A549 (cell line): Measurements from ENCODE around the gene NANOS2. TPM values are rescaled to one million over a fixed set of nuclear protein-coding genes. Genes with fewer than 3 reads are reported as not detected.

Source experiments
- ATAC-seq, 2 experiments: fragments of 200-7000 bp in 1 of 2; fragments of >200 bp in 1 of 2; cut with Nextera tagmentation in 1 of 2; cut with Tn5 transposase in 1 of 2; 3 replicates each; pipeline versions ENCODE4 v1.8.0 to v1.9.1; 2018 to 2020; ENCODE audit warnings: mild to moderate bottlenecking in 1 of 2, moderate library complexity in 1 of 2
- CTCF ChIA-PET: fragments of 300-600 bp; sonication (Branson Sonifier 250); formaldehyde crosslinking; extraction: SDS; loops from one replicate; lab custom pipeline; 2021; ENCODE audit warnings: antibody characterized with exemption, inconsistent platforms; lab: Yijun Ruan, JAX
- POLR2A ChIA-PET: fragments of 350-600 bp; formaldehyde crosslinking; extraction: SDS; loops from one replicate; lab custom pipeline; 2021; ENCODE audit warnings: antibody characterized with exemption, inconsistent platforms; lab: Yijun Ruan, JAX
- DNase-seq, 2 experiments: peaks; one replicate each; pipeline versions ENCODE4 v3.0.0 to v3.0.0-alpha.2; 2011 to 2016; ENCODE audit warnings: low read depth in 1 of 2, low spot score in 1 of 2
- FAIRE-seq: peaks from 2 replicates; lab custom pipeline; 2011; peaks lifted over from hg19 to GRCh38; lab: Jason Lieb, UNC
- H3K27ac ChIP-seq, 2 experiments: fragments of >200 bp; sonication (Bioruptor Twin); formaldehyde crosslinking; 3 replicates each; pipeline ENCODE4 v1.5.1; 2016 to 2017
- H3K4me1 ChIP-seq: fragments of >200 bp; sonication (Bioruptor Twin); formaldehyde crosslinking; 3 replicates; pipeline ENCODE4 v1.6.1; 2016
- H3K4me2 ChIP-seq: fragments of >200 bp; sonication (Bioruptor Twin); formaldehyde crosslinking; 3 replicates; pipeline ENCODE4 v1.6.1; 2016
- H3K4me3 ChIP-seq: fragments of >200 bp; sonication (Bioruptor Twin); formaldehyde crosslinking; 3 replicates; pipeline ENCODE4 v1.5.1; 2016
- H3K9me3 ChIP-seq: fragments of >200 bp; sonication (Bioruptor Twin); formaldehyde crosslinking; 3 replicates; pipeline ENCODE4 v1.6.1; 2016
- CBX2 ChIP-seq: fragments of 200-600 bp; sonication (generic); IDR thresholded peaks from 2 replicates; pipeline ENCODE4 v1.6.1; 2016; ENCODE audit warnings: low read depth, mild to moderate bottlenecking, borderline replicate concordance
- CHD4 ChIP-seq: fragments of 200-600 bp; sonication (generic); IDR thresholded peaks from 2 replicates; pipeline ENCODE4 v1.6.1; 2016; ENCODE audit warnings: antibody characterized with exemption, mild to moderate bottlenecking, borderline replicate concordance
- CTCF ChIP-seq: fragments of >200 bp; sonication (Bioruptor Twin); formaldehyde crosslinking; IDR thresholded peaks from 3 replicates; pipeline ENCODE4 v1.5.1; 2016
- EHF ChIP-seq: fragments of 250-450 bp; sonication (Bioruptor Pico); IDR thresholded peaks from 2 replicates; pipeline ENCODE4 v1.5.0; 2020; ENCODE audit warnings: mild to moderate bottlenecking
- ESRRA ChIP-seq: fragments of 150-350 bp; IDR thresholded peaks from 2 replicates; pipeline ENCODE4 v1.6.1; 2014; ENCODE audit warnings: mild to moderate bottlenecking, low read length, borderline replicate concordance
- FOSB ChIP-seq: fragments of 250-450 bp; sonication (Bioruptor Pico); IDR thresholded peaks from 2 replicates; pipeline ENCODE4 v1.5.0; 2020; ENCODE audit warnings: mild to moderate bottlenecking, moderate library complexity
- FOSL2 ChIP-seq, 2 experiments: fragments of 450-650 bp in 1 of 2; fragments of >200 bp in 1 of 2; sonication (Bioruptor Twin) in 1 of 2; formaldehyde crosslinking; IDR thresholded peaks; 2 replicates each; pipeline versions ENCODE4 v1.5.0 to v1.6.1; 2016 to 2020; ENCODE audit warnings: mild to moderate bottlenecking in 1 of 2, moderate library complexity in 1 of 2
- FOXS1 ChIP-seq: fragments of 250-450 bp; sonication (Bioruptor Pico); IDR thresholded peaks from 2 replicates; pipeline ENCODE4 v1.5.0; 2020; ENCODE audit warnings: mild to moderate bottlenecking, moderate library complexity
- GATA3 ChIP-seq: IDR thresholded peaks from 2 replicates; pipeline ENCODE4 v1.6.1; 2012; ENCODE audit warnings: borderline replicate concordance
- HEYL ChIP-seq: fragments of 250-450 bp; sonication (Bioruptor Pico); IDR thresholded peaks from 2 replicates; pipeline ENCODE4 v1.8.0; 2021; ENCODE audit warnings: mild to moderate bottlenecking, moderate library complexity
- HOXA7 ChIP-seq: fragments of 250-450 bp; sonication (Bioruptor Pico); IDR thresholded peaks from 2 replicates; pipeline ENCODE4 v1.5.0; 2020; ENCODE audit warnings: mild to moderate bottlenecking, moderate library complexity
- HOXB13 ChIP-seq: fragments of 250-450 bp; sonication (Bioruptor Pico); IDR thresholded peaks from 2 replicates; pipeline ENCODE4 v1.5.0; 2020; ENCODE audit warnings: low read depth, mild to moderate bottlenecking, moderate library complexity
- JUN ChIP-seq, 2 experiments: fragments of >200 bp; sonication (Bioruptor Twin); formaldehyde crosslinking; IDR thresholded peaks; 2 replicates in 1 of 2; 3 replicates in 1 of 2; pipeline ENCODE4 v1.6.1; 2016 to 2017
- JUNB ChIP-seq: fragments of >200 bp; sonication (Bioruptor Twin); formaldehyde crosslinking; IDR thresholded peaks from 2 replicates; pipeline ENCODE4 v1.6.1; 2016
- MAFK ChIP-seq: fragments of 450-650 bp; IDR thresholded peaks from 2 replicates; pipeline ENCODE4 v1.6.1; 2014; ENCODE audit not compliant: partially characterized antibody
- MAZ ChIP-seq: fragments of 150-350 bp; IDR thresholded peaks from 2 replicates; pipeline ENCODE4 v1.6.1; 2014; ENCODE audit warnings: antibody characterized with exemption, low read depth, low read length, borderline replicate concordance
- MYC ChIP-seq: IDR thresholded peaks from 2 replicates; pipeline ENCODE4 v1.6.1; 2012; ENCODE audit warnings: mild to moderate bottlenecking, inconsistent platforms, low read length, improper control_type of control experiment, borderline replicate concordance
- NFE2L2 ChIP-seq: fragments of 150-350 bp; conservative IDR thresholded peaks from 2 replicates; pipeline ENCODE4 v1.6.1; 2014; ENCODE audit warnings: low read length
- NR3C1 ChIP-seq: fragments of >200 bp; sonication (Bioruptor Twin); formaldehyde crosslinking; IDR thresholded peaks from 3 replicates; pipeline ENCODE4 v1.6.1; 2017
- POLR2A ChIP-seq: IDR thresholded peaks from 2 replicates; pipeline ENCODE4 v1.6.1; 2012; ENCODE audit warnings: mild to moderate bottlenecking, low read length
- POLR2AphosphoS2 ChIP-seq: conservative IDR thresholded peaks from 2 replicates; pipeline ENCODE4 v1.6.1; 2012; ENCODE audit warnings: low read length, improper control_type of control experiment, inconsistent platforms
- RCOR1 ChIP-seq: fragments of 150-350 bp; IDR thresholded peaks from 2 replicates; pipeline ENCODE4 v1.6.1; 2014; ENCODE audit warnings: antibody characterized with exemption, low read length, low read depth
- RFX5 ChIP-seq: fragments of 450-650 bp; IDR thresholded peaks from 2 replicates; pipeline ENCODE4 v1.7.1; 2014; ENCODE audit warnings: antibody characterized with exemption, mild to moderate bottlenecking, moderate library complexity
- RNF2 ChIP-seq: fragments of 200-600 bp; sonication (generic); IDR thresholded peaks from 2 replicates; pipeline ENCODE4 v1.6.1; 2016; ENCODE audit warnings: low read depth, mild to moderate bottlenecking, antibody characterized with exemption, moderate library complexity, borderline replicate concordance
- SMC3 ChIP-seq: fragments of >200 bp; sonication (Bioruptor Twin); formaldehyde crosslinking; IDR thresholded peaks from 3 replicates; pipeline ENCODE4 v1.6.1; 2018; ENCODE audit warnings: inconsistent platforms
- SREBF2 ChIP-seq: fragments of 450-650 bp; IDR thresholded peaks from 2 replicates; pipeline ENCODE4 v1.6.1; 2014; ENCODE audit warnings: mild to moderate bottlenecking, moderate library complexity
- TFCP2L1 ChIP-seq: fragments of 250-450 bp; sonication (Bioruptor Pico); IDR thresholded peaks from 2 replicates; pipeline ENCODE4 v1.5.0; 2021; ENCODE audit warnings: mild to moderate bottlenecking
- ZC3H11A ChIP-seq: fragments of 450-650 bp; IDR thresholded peaks from 2 replicates; pipeline ENCODE4 v1.6.1; 2014; ENCODE audit warnings: antibody characterized with exemption, mild to moderate bottlenecking
- ZSCAN20 ChIP-seq: fragments of 250-450 bp; sonication (Bioruptor Pico); IDR thresholded peaks from 2 replicates; pipeline ENCODE4 v1.8.0; 2022; ENCODE audit warnings: mild to moderate bottlenecking, moderate library complexity
- WGBS: methylation state at CpG from one replicate; pipeline ENCODE4 v1.1.6; 2017; ENCODE audit errors: missing lambda C conversion rate; 5-methylcytosine and 5-hydroxymethylcytosine counted together
- polyA plus RNA-seq, 4 experiments: library from polyadenylated mRNA; depleted of rRNA in 3 of 4; stranded (reverse); fragments of >200 nt; fragmentation: RNase III in 1 of 4; extraction: RNeasy Plus Mini Kit Qiagen cat#74134 plus additional on column Dnase treatment in 1 of 4; gene quantifications; 2 replicates in 3 of 4; 3 replicates in 1 of 4; pipeline ENCODE4 v1.2.3, GENCODE V29; 2011 to 2017
- TF ChIP-seq, protein P1 (sequence below): fragments of >200 bp; sonication (Bioruptor Twin); formaldehyde crosslinking; IDR thresholded peaks from 3 replicates; pipeline ENCODE4 v1.6.1; 2016
- TF ChIP-seq, protein P2 (sequence below): fragments of 450-650 bp; IDR thresholded peaks from 2 replicates; pipeline ENCODE4 v1.6.1; 2014; ENCODE audit warnings: antibody characterized with exemption

The NANOS2 gene
- polyA plus RNA-seq, 2 of the 4 experiments (the other 2 are of a cell fraction) = not detected

GRCh38 chr19:45883586-45883880 is 31.0 kb downstream of the NANOS2 start:
- POLR2A ChIA-PET = no interaction called here
- H3K4me3 ChIP-seq = peak overlapping the region; percentile 70; the same call in 2 of the 3 replicates
- DNase-seq (no peak), FAIRE-seq (no peak), ATAC-seq (no peak)
- peak overlapping the region; percentile 9 to 95; a peak in 4 of 6 replicates for H3K27ac ChIP-seq
- TF ChIP-seq CTCF (peak; percentile 50; the same call in 1 of the 3 replicates), HOXB13 (no peak)
- CTCF ChIA-PET = interaction anchor here (0.6 to 12.8 kb wide), 20 partner anchors 9 to 437 kb away, joined by 3 to 315 read pairs (median 10); partner anchors contain the start of genes CCDC61, FOXA3, MYPOP and RSPH6A
- 13% methylated on average over 4 of the region's 5 CpGs for WGBS
- no peaks in the 10 kb centered on the region for H3K9me3 ChIP-seq
- peaks cover 45% of the 10 kb centered on the region for H3K4me1 ChIP-seq
- H3K4me2 ChIP-seq = peak overlapping the region; percentile 100

DNA sequence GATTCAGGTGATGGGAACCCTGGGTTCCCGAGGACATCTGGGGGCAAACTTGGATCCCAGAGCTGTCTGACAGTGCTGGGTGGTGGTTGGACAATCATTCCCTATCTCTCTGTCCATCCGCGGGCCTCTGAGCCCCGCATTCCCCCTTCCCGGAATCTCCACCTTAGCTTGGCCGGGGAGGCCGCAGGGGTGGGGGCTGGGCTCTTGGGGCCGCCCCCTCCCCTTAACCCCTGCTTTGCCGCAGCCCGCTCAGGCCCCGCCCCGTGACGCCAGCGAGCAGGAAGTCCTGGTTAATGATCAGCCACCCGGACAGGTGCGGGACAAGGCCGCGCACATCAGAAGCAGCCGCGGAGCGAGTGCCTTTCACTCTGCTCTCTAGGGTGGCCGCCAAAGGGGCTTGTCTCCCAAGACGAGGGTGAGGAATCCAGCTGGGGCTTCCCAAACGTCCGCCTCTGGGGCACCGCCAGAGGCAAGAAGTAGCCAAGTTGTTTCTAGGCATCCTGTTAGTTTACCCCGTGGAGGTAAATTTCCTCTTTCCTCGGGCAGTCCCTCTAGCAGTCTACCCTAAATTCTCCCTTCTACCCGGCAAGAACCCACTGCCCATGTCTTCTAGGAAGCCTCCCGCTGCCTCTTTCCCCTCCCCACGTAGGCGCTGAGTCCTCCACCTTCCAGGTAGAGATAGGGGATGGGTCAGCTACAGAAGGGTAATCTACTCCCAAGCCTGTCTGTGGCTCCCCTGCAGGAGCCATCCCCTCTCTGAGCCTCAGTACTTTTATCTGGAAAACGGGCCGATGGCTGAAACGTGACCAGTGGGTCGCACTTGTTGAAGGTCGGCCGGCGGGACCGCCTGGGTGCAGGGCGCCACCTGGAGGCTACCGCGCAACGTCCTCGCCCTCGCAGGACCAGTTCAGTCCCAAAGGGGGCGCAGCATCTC is 31.7 kb downstream of the NANOS2 start:
- peak overlapping the region; percentile 70 for H3K4me3 ChIP-seq
- 4% methylated on average over 38 of the region's 47 CpGs for WGBS
- DNase-seq (peak; percentile 95 to 97), ATAC-seq (peak; percentile 28 to 57), FAIRE-seq (peak; percentile 98)
- H3K9me3 ChIP-seq = no peaks in the 10 kb centered on the region
- peak overlapping the region; percentile 95 for H3K27ac ChIP-seq
- CTCF ChIA-PET = interaction anchor here (0.6 to 12.8 kb wide), 41 partner anchors 9 to 386 kb away, joined by 3 to 315 read pairs (median 5); partner anchors contain the start of genes CCDC61, DMPK, FOXA3 and MYPOP
- peaks cover 45% of the 10 kb centered on the region for H3K4me1 ChIP-seq
- H3K4me2 ChIP-seq = peak overlapping the region; percentile 100
- POLR2A ChIA-PET = interaction anchor here (0.6 to 1.8 kb wide), 8 partner anchors 10 to 158 kb away, joined by 3 to 11 read pairs (median 4); partner anchors contain the start of genes FOXA3, SIX5 and SYMPK
- TF ChIP-seq ZSCAN20 = no peak
- no peak for TF ChIP-seq RFX5
- TF ChIP-seq POLR2AphosphoS2 = no peak
- peak; percentile 92 for TF ChIP-seq TFCP2L1
- TF ChIP-seq EHF (CRISPR knock-in tag) = 0 out of 2 replicates have a peak, but pooled peaks have one; percentile 58
- peak; percentile 71 to 89 for TF ChIP-seq JUN (IDR thresholded peaks at IDR 0.05)
- no peak for TF ChIP-seq SREBF2
- peak; percentile 90; the same call in 1 of the 2 replicates for TF ChIP-seq RCOR1
- TF ChIP-seq, protein P1, sequence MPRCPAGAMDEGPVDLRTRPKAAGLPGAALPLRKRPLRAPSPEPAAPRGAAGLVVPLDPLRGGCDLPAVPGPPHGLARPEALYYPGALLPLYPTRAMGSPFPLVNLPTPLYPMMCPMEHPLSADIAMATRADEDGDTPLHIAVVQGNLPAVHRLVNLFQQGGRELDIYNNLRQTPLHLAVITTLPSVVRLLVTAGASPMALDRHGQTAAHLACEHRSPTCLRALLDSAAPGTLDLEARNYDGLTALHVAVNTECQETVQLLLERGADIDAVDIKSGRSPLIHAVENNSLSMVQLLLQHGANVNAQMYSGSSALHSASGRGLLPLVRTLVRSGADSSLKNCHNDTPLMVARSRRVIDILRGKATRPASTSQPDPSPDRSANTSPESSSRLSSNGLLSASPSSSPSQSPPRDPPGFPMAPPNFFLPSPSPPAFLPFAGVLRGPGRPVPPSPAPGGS = peak; percentile 50; the same call in 1 of the 3 replicates
- no peak for TF ChIP-seq JUNB
- no peak for TF ChIP-seq FOSL2 (IDR thresholded peaks at IDR 0.05)
- TF ChIP-seq FOSL2 (CRISPR knock-in tag; IDR thresholded peaks at IDR 0.05) = peak; percentile 20; the same call in 1 of the 2 replicates
- no peak for TF ChIP-seq CBX2
- TF ChIP-seq MYC = peak; percentile 43
- TF ChIP-seq RNF2 = no peak
- TF ChIP-seq HOXA7 (CRISPR knock-in tag) = no peak
- peak; percentile 98 for TF ChIP-seq CHD4
- TF ChIP-seq ESRRA = peak; percentile 93
- TF ChIP-seq NR3C1 = no peak
- peak; percentile 100 for TF ChIP-seq CTCF
- no peak for TF ChIP-seq MAFK
- TF ChIP-seq FOXS1 (CRISPR knock-in tag) = no peak
- TF ChIP-seq NFE2L2 = no peak
- TF ChIP-seq ZC3H11A = no peak
- TF ChIP-seq HEYL = no peak
- TF ChIP-seq FOSB (CRISPR knock-in tag) = peak; percentile 82; the same call in 1 of the 2 replicates
- TF ChIP-seq, protein P2, sequence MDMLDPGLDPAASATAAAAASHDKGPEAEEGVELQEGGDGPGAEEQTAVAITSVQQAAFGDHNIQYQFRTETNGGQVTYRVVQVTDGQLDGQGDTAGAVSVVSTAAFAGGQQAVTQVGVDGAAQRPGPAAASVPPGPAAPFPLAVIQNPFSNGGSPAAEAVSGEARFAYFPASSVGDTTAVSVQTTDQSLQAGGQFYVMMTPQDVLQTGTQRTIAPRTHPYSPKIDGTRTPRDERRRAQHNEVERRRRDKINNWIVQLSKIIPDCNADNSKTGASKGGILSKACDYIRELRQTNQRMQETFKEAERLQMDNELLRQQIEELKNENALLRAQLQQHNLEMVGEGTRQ = no peak
- no peak for TF ChIP-seq MAZ
- TF ChIP-seq HOXB13 = no peak
- peak; percentile 30; the same call in 1 of the 2 replicates for TF ChIP-seq GATA3
- TF ChIP-seq SMC3 = peak; percentile 98
- peak; percentile 61 for TF ChIP-seq POLR2A
